Measurements from ENCODE around the gene LRRC23.
"Not testable (repeated sequence)": the region's sequence is repeated elsewhere in the genome, so short reads cannot be mapped to it uniquely, and the experiment has no call there.

DNA sequence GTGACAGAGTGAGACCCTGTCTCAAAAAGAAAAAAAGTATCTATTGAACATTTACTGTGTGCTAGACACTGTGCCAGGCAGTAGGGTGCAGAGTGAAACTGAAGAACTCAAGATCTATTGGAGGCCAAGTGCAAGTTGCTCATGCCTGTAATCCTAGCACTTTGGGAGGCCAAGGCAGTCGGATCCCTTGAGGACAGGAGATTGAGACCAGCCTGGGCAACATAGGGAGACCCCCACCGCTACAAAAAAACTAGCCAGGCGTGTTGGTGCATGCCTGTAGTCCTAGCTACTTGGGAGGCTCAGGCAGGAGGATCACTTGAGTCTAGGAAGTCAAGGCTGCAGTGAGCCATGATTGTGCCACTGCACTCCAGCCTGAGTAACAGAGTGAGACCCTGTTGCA, 11.9 kb upstream of the LRRC23 start:
- not testable (repeated sequence) for TF ChIP-seq FOXK1 (CRISPR knock-in tag; IDR thresholded peaks at IDR 0.05; ENCODE audit: borderline replicate concordance, low read depth); CTCF (CRISPR knock-in tag; IDR thresholded peaks at IDR 0.05); CC2D1A (CRISPR knock-in tag; IDR thresholded peaks at IDR 0.05); HDAC6 (IDR thresholded peaks at IDR 0.05; ENCODE audit: low read depth, low read length); ZNF841 (CRISPR knock-in tag; IDR thresholded peaks at IDR 0.05; ENCODE audit: borderline replicate concordance); HCFC1 (IDR thresholded peaks at IDR 0.05; ENCODE audit: low read depth, low read length); RNF2 (conservative IDR thresholded peaks at IDR 0.05; ENCODE audit: low read depth)
